GM18519 (cell line): ENCODE results near the gene IRF5.
"Not testable (repeated sequence)": the region's sequence is repeated elsewhere in the genome, so short reads cannot be mapped to it uniquely, and the experiment has no call there.

ENCODE experiments used
- ATAC-seq: cut with Tn5 transposase; IDR thresholded peaks from one replicate; pipeline ENCODE4 v1.9.1; 2021; ENCODE audit warnings: mild to moderate bottlenecking, moderate library complexity; ENCODE audit not compliant: unreplicated experiment, low FRiP score

IRF5 gene

GRCh38 chr7:128906001-128906765, 31.5 kb upstream of the IRF5 start:
- no peak for ATAC-seq

DNA sequence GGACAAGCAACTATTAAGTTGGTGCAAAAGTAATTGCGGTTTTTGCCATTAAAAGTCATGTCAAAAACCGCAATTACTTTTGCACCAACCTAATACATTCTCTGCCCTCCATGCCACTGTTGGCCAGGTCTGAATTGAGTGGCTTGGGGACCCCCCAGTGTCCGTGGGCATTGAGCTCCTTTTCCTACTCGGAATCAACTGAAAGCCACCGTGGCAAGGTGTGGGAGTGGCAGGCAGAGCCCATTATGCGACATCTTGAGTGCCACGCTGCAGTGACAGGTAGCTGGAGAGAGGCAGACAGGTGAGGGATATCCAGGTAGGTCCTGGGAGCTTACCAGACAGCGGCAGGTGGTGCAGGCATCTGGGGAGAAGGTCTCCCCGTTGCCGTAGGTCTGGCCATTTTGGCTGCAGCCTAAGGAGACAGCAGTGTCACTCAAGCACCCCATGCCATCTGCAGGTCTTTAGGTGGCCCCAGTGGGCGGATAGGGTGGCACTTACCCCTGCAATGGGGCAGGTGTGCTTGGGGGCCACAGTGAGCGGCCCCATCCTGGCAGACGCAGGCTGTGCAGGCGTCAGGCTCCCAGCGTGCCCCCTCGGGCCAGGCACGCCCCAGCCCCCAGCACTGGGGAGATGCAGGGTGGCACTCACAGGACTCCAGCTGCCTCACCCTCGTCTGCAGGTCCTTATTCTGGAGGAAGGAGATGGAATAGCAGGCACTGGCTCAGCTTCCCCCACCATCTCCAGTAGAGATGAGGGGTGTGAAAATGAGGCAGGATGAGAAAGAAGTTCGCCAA, 30.8 kb upstream of the IRF5 start:
- ATAC-seq = no peak

DNA sequence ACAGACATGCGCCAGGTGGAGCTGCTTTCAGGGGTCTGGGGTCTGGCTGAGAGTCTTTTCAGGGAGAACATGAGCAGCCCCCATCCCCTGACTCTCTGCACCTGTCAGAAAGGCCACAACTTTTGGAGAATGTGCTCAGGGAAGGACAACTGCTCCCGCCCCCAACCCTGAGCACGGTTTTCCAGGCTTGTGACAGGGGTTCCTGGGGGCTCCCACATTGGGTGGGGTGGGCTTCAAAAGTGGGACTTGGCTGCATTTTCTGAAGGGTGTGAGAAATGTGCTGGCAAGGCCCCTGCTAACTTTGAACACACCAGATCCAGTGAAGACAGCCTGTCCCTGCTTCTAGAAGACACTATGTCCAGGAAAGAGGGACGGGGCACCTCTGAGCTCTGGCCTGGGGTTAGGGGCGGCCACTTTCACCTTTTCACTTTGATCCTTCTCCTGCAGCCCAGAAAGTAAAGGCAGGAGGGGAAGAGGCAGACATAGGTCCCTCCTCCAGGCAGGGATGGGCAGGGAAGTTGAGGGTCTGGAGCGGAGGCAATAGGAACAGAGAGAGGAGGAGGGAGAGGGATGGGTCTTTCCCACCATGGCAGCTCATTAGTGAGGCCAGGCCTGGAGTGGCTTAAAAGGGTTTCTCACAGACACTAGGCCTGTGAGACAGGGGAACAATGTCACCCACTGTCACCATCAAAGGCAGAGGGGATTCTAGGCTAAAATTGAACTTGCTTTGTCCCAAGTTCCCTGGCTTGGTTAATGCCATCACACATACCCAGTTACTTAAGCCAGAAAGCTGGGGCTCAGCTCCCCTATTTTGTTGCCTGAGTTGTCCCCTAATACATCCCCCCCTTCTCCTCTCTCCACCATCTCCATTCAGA, 28.7 kb upstream of the IRF5 start:
- ATAC-seq = no peak

DNA sequence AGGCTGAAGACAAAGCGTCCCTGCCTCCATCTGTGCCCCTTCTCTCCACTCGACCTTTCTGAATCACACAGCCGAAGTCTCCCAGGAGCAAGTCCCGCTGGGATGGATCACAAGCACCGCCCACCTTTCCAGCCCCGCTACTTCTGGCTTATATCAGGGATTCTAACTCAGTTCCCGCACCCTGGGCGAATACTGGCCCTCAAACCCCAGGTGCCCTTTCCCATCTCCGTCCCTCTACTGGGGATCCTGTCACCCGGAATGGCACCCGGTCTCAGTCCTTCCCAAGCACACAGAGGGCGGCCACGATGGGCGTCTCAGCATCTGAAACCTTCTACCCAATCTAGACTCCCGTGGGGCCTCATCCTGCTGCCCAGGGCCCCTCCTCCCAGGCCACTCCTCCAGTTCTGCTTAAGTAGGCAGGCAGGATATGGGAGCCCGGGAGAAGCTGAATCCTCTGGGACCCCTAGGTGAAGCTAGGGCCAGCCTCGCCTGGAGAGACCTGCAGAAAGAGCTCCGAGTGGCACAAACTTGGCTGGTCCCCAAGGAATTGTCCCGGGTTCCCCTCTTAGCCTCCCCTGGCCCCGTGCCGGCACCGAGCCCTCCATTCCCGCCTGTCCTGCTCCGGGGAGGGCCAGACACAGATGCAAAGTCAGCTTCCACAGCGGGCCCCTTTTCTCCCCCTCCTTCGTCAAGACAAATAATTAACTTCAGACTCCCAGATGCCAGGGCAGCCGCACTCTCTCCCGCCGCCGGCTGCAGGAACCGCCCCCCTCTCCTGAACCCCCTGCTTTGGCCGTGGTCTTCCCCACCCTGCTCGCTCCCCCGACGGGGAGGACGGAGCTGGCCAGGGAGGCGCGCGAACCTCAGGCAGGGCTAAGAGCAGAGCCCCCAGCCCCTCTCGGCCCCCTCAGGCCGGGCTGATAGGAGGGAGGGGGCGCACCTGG, 27.8 kb upstream of the IRF5 start:
- no peak for ATAC-seq

- no peak for ATAC-seq
These were observed 27.2 kb upstream of the IRF5 start, which contains the start of gene KCP for GRCh38 chr7:128910569-128910945. Gene KCP (minus strand): TSS chr7:128910709. CDS start chr7:128910676, 33 bp downstream.

GRCh38 chr7:128911423-128912031, 26.2 kb upstream of the IRF5 start:
- no peak for ATAC-seq

DNA sequence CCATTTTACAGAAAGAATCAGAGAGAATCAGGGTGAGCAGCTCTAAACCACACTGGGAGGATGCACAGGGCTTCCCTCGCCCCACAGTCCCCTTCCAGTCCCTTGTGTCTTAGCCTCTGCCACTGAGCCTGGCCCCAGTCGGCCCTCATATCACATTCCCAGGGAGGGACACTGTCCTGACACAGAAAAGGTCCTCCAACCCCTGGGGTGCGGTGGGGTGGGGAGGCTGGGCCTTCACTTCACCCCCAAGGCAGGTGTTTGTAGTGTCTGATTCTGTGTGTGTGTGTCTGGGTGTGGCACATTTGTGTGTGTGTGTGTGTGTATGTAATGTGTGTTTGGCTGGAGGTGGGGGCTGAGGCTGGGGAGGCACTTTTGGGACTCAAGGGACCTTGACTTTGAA, 25.4 kb upstream of the IRF5 start:
- no peak for ATAC-seq

- not testable (repeated sequence) for ATAC-seq
These were observed 24.8 kb upstream of the IRF5 start for GRCh38 chr7:128912709-128913495.

DNA sequence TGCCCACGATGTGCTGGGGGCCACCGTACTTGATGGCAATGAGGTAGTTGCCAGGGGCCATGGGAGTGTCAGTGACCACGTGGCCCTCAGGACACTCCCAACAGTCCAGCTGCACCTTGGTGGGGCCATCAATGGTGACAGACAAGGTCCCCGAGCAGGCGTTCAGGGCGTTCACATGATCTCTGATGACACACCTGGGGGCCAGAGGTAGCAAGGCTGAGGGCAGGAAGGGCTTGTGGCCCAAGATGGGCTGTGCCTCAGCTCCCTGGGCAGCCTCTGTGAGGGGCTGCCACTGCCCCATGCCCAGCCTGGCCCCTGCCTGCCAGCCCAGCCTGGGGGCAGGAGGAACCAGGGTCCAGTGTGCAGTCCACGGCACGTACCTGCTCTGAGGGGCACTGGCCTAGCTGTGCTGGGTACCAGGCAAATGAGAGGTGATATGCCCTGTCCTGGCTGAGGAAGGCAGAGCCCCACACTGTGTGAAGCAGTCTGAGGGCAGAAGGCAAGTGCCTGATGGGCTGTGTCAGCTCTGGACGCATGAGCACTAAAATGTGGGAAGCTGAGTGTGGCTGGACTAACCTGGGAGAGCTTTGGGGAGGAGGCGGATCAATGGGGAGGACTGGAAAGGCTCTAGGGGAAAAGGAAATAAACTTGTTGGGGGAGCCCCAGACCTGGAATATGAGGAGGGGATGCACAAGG, 23.7 kb upstream of the IRF5 start:
- ATAC-seq = no peak

- ATAC-seq = no peak
These were observed 23.1 kb upstream of the IRF5 start for GRCh38 chr7:128914566-128915151.

GRCh38 chr7:128915271-128915819, 22.4 kb upstream of the IRF5 start:
- no peak for ATAC-seq

- no peak for ATAC-seq
These were observed 21.7 kb upstream of the IRF5 start for GRCh38 chr7:128915841-128916642.

DNA sequence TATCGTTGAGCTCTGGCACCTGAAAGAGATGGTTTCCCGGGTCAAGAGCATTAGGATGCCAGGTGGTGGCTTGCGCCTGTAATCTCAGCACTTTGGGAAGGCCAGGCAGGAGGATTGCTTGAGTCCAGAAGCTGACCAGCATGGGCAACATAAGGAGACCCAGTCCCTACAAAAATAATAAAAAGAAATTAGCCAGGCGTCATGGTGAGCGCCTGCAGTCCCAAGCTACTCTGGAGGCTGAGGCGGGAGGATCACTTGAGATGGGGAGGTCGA, 21.1 kb upstream of the IRF5 start:
- ATAC-seq = no peak

DNA sequence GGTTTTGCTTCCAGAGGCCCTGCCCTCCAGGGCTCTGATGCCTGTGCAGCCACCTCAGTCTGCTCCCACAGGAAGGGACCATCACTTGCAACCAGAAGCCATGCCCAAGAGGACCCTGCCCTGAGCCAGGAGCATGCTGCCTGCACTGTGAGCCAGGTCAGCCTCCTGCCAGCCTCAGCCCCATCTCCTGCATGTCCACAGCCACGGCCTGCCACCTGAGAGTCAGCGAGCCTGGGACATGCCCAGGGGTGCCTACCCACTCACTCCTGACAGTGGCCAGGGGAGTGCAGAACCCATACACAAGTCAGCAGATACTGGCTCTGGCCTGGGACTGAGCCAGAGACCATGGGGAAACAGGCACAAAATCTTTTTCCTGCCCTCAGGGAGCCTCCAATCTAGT, 20.6 kb upstream of the IRF5 start:
- no peak for ATAC-seq

GRCh38 chr7:128918016-128918665, 19.6 kb upstream of the IRF5 start:
- no peak for ATAC-seq

DNA sequence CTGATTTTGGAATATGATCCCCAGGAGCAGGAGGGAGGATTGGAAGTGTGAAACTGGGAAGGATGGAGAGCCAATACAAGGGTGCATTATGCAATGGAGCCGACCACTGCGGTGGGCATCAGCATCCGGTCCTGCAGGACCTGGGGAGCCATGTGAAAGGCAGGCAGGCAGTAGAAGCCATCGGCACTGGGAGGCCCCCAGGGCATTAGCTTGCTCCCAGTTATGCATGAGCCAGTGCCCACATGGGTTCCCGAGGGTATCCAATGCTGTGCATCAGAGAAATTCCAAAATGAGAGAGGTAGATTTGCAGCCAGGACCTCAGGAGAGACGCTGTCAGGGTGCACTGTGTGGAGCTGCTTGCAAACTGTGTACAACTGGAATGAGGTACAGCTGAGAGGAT, 18.5 kb upstream of the IRF5 start:
- no peak for ATAC-seq
